HG03460 (cell line): ENCODE measurements around the gene CUEDC1.

ENCODE experiments used
- ATAC-seq: cut with Tn5 transposase; IDR thresholded peaks from one replicate; pipeline ENCODE4 v1.9.1; 2021; ENCODE audit not compliant: unreplicated experiment

Gene CUEDC1

DNA sequence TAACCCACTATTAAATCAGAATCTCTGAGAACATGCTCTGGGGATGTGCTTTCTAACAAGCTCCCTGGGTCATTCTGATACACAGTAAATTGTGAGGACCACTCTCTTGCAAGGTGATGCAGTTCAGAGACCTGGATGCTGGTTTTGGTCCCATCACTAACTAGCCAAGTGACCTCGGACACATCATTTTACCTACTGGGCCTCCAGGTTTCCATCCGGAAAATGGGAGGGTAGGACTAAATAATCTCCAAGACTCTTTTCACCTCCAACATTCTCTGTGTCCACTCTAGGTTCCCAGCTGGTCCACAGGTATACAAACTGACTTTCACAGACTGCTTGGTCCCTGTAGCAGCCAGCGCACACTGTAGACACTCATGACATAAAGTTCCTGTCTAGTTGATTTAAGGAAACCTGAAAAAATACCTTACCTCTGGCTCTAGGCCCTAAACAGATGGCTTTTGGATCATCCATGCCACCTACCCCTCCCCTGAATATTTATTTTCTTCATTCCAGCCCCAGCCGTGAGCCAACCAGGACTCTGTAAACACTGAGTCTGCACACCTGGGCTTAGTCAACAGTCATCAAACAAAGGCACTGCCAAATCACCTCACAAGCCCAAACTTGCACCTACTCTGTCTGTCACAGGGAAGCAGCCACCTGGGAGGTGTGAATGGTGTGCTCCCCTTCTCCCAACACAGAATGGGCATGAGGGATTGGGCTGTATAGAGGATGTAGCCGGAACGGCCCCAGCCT, 54.0 kb downstream of the CUEDC1 start:
- ATAC-seq: no peak

DNA sequence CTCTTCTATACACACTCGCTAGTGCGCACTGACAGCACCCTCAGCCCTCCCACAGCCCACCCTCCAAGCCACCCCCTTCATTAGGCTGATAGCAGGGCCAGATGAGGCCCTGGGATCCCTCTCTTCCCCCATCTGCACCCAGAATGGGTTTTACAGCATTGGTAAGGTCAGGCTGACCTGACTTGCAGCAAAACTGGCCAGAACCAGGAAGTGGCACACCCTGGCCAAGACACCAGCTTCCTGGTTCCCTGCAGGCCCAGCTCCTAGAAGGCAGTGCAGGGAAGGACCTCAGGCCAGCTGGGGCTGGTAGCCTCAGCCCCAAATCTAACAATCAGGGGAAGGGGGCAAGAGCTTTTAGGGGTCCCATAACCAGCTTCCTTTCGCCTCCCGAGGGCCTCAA, 55.4 kb downstream of the CUEDC1 start:
- no peak for ATAC-seq

DNA sequence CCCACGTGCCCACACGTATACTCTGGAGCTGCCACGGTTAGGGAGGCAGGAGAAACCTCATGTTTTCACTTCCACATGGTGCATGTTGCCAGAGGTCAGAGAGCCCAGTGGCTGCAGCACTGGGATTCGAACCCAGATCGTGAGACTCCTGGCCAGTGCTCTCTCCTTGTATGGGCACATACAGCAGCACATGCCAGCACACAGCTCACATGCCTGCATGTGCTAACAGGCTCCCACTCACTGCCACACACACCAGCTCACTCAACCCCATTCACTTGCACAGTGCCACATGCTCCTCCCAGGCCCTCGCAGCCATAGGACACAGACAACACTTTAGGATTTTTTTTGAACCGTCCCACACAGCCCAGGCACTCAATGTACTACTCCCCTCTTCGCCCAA, 55.8 kb downstream of the CUEDC1 start:
- ATAC-seq: no peak

DNA sequence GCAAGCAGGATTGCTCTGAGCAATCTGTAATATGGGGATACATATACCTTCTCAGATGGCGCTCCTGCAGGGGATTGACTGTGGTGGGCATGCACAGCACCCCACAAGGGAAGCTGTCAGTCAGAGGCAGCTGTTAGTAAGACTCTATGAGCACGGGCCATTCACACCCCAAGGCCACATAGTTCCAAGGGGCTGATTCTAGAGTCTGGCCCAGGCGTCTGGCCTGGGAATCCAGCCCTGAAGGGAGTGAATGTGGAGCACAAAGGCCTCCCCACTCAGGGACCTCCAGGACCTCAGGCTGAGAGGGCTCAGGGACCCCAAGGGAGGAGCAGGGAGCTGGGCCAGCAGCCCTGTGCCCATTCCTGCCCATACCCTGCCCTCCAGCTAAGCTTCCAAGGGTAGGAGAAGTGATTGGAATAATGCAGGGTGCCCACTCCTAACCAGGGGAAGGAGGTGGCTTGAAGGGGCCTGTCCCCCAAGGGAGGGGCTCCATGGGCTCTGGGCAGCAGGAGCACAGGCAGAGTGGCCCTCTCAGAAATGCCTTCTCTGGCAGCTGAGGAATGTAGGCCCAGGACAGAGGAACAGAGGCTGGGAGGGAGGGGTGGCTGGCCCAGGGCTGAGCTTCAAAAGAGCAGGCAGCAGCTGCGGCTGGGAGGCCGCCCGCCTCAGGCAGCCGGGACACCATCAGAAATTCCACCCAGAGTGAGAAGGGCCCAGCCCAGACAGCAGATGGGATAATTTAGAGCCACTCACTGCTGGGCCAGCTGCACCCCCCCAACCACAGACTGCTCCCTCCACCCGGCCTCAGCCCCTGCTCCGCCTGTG, 56.5 kb downstream of the CUEDC1 start:
- ATAC-seq: no peak

DNA sequence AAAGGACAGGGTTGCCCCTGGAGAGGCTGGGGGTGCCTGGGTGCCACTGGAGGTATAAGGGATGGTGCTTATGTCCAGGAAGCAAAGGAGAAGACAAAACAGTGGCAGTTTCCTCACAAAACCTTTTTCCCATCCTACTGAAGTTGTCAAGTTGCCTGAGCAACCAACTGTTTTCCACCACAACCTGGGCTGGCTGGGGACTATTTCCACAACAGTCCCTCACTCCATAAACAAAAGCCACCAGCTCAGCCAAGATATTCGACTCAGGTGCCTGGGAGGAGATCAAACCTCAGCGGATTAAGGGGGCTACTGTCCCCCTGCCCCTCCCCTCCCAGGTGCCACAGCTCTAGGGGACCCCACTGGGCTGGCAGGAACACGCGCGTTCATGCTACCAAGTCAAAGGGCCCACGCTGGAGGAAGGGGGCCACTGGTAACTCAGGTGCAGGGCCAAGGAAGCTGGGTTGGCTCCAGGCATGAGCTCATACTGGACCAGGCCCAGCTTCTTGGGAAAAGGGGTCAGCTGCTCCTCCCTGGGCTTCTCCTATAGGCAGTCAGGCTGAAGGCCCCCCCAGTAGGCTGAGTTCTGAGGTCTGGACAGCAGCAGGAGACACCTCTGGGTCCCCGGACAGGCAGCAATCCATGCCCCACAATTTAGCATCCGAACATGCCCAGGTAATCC, 59.7 kb downstream of the CUEDC1 start:
- no peak for ATAC-seq

DNA sequence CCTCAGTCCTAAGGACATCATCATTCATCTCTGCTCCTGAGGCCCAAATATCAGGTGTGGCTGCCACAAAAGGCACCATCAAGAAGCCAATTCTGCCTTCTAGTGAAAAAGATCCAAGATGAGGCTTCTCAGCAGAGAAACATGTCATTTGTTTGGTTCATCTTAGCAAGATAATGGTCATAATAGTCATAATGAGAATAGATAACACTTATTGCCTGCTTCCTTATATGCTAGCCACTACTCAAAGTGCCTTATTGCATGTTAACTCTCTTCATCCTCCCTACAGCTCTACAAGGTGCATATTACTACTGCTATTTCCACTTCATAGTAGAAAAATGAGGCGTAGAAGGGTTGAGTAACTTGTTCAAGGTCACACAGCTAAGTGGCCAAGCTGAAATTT, 60.4 kb downstream of the CUEDC1 start:
- ATAC-seq: no peak

DNA sequence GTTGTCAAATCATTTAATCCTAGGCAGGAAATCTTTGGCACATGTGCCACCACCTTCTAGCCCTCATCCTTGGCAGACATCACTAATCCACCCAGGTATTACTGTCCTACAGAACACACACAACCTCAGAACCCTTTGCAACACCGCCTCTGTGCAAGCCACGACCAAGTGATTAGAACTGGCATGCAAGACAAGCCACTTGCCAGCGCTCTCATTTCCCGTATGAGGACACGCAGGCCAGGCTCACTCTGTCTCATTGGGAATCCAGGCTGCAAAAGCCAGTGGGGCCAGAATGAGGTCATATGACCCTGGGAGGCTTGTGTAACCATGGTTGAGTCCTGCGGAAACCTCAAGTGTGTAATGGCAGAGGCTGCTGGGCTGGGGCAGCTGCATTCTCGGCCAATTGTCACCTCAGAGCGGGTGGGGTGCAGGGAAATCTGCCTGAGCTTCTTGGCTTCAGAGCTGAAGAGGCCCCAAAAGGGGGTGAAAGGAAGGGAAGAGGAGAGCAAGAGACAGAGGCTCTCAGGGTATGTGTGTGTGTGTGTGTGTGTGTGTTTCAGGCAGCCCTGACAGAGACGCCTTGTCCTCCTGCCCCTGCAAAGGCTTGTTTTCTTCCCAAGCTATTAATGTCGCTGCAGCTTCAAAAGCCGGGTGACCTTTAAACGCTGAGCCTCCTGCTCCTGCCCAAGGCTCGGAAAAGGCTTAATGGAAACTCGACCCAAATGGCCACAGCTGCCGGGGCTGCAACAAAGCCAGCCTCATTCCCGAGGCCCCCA, 62.2 kb downstream of the CUEDC1 start:
- ATAC-seq: no peak

DNA sequence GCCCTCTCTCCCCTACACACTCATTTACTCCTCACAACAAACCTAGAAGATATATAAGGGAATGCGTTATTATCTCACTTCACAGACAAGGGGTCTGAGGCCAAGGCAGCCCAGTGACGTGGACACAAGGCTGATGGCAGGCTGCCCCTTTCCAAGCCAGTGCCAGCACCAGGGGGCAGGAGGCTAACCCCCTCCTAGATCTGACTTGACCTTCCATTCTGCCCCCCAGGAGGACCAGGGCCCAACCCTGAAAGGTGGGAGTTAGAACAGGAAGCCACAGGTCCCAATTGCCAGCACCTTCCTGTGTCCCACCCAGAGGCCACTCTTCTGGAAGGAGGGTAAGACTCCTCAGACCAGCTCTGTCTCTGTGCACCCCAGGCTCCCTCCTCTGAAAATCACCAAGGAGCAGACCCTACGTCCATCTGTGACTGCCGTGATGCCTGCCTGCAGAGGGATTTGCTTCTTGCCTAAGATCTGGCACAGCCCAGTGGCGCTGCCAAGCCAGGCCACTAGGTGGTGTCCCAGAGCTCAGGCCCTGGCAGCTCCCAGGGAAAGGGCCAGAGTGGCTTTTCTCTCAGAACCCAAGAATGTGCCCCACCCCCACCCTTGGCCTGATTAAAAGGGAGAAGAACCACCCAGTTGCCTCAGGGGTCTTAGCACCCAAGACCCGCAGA, 62.9 kb downstream of the CUEDC1 start:
- no peak for ATAC-seq

DNA sequence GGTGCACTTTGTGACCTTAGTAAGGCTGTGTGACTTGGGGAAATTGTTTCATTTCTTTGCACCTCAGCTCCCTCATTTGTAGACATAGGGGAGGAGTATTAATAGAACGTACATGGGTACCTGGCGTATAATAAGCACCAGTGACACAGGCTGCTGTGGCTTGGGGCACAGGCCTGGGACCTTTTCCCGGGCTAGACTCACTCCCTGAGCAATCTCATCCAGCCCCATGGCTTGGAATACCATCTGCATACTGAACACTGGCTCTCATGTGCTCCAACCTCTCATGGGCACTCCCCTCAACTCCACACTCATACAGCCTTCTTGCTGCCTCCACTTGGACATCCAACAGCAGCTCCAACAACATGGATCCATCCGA, 64.4 kb downstream of the CUEDC1 start:
- no peak for ATAC-seq

DNA sequence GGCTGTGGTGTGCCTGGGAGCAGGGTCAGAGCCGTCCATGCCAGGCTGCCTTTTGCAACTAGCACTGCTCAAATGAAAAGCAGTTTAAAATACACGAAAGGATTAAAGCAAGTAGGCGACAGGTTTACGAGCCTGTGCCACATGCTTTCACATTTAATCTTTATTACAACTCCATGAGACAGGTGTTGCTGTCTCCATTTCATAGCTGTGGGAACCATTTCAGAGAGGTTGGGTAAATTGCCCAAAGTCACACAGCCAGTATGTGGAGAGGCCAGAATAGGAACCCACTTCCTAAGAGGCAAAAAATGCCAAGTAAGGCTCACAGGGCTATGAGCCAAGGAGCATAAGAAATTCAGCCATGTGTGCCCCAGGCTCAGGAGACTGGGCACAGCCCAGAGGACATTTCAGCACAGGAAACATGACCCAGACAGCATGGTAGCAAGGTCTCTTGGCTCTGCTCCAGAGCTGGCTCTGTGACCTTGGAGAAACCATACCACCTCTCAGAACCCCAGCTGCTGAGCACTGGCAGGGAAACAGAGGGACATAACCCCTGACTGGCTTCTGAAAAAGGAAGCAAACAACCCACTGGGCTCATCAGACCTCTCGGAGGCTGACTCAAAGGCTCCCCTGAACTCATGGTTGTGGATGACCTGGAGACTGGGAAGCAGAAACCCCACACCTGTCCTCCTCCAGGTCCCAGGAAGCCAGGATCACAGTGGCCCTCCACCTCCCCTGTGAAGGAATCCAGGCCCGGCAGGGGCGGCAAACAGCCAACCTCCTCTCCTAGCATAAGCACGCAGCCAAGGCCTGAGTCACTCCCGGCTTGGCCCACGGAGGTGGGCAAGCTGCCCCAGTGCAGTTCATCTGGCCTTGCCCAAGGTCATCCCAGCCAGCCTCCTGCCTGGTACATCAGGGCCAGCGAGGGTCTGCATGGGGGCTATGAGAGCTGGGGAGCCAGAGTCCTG, 65.0 kb downstream of the CUEDC1 start:
- no peak for ATAC-seq

DNA sequence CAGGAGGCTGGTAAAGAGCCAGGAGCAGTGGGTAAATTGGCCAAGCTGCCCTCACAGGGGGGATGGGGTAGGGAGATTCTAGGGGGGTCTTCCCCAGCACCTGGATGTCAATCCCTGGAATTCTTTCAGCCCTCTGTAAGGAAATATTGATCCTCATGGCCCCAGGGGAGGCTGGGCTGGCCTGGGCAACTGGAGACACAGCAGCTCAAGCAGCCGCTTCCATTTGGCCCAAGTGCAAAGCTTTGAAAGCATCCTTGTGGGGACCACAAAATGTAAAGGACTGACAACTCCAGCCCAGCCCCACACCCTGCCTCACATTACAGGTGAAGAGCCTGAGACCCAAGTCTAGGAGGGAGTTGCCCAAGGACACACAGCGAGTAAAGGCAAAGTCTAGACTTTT, 66.0 kb downstream of the CUEDC1 start:
- ATAC-seq: no peak

DNA sequence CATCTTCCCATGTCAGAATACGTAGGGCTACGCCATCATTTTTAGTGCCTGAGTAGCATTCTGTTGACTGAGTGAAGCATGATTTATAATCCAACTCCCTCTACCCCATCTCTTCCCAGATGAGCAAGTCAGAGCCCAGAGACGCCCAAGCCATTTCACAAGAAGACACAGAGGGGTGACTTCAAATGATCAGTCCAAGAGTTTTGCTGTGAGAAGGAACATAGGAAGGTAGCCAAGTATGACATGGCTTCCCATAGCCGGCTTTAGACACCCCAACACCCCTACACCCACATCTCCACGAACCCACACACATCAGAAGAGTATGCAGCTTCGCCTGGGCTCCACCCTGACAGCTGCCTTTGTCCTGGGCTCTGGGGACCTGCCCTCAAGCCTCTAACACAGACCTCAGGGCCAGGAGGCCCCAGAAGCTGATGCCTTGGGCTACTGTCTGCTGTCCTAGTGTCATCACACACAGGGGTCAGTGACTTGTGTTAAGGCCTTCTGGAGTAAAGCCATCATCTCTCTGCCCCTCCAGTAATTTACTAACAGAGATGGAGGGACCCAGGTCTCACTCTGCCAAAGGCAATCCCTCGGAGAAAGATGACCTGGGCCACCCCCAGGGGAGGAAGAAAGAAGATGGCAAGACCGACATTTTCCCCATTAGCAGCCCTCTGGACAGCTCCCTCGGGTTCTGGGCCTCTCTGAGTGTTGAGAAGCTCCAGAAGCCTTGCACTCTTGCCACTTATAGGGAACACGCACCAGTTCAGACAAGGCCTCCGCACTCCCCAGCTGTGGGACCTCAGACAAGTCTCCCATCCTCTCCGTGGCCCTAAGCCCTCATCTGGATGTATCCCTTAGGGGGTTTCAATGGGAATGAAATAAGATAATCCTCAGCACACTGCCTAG, 66.6 kb downstream of the CUEDC1 start:
- no peak for ATAC-seq

DNA sequence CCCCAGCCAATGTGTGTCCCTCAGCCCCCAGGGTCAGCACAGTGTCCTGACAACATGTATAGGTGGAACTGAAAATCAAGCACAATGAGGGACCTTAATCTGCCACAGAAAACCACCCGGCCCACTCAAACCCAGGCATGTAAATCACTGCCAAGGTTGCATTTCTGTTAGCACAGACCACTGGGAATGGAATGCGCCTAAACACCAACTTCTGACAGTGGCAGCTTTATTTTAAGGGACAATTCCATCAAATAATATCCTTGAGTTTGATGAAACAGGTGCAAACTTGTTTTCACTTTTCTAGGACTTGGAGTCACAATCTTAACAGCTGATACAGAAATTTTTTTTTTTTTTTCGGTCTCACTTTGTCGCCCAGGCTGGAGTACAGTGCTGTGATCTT, 68.1 kb downstream of the CUEDC1 start:
- no peak for ATAC-seq

DNA sequence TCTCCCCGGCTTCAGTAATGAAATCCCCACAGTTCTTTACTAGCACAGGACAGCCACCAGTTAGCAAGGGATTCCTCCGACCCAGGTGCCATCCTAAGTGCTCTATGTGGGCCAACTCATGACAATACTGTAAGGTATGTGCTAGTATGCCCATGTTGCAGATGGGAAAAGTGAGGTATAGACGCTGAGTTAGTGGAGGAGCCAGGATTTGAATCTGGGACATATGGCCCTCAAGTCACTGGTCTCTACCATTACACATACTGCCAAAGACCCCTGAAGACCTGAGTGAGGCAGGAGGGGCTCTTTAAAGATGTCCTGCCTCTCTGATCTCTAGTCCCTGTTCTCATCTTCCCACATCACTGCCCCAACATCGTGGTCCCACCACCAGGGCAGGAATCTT, 69.2 kb downstream of the CUEDC1 start:
- ATAC-seq: no peak

DNA sequence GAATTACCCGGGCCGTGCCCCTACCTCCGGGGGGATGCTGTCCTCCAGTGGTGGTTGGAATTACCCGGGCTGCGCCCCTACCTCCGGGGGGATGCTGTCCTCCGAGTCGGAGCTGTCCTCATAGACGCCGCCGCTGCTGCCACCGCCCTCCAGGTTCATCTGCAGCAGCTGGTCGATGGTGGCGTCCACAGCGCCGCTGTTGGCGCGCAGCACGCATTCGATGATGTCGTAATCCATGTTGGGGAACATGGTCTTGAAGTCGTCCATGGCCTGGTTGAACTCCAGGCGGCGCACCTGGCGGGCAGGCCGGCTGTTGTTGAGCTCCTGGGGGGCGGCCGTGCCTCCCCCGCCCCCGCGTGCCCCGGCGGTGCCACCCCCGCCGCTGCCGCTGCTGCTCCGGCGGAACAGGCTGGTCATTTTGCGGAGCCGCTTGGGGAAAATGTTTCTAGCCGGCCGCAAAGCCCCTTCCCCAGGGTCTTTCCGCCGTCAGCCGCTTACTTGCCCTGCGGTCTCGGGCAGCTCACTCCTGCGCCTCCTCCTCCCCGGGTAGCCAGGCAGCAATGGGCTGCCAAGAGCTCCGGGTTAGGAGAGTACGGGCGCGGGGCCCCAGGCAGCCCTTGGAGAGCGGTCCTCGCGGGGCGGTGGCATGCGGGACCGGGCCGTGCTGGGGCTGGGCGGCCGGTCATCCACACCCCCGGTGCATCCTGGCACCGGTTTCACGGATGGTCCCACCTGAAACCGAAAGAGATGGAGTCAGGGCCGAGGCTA, 69.9 kb downstream of the CUEDC1 start:
- ATAC-seq: no peak

DNA sequence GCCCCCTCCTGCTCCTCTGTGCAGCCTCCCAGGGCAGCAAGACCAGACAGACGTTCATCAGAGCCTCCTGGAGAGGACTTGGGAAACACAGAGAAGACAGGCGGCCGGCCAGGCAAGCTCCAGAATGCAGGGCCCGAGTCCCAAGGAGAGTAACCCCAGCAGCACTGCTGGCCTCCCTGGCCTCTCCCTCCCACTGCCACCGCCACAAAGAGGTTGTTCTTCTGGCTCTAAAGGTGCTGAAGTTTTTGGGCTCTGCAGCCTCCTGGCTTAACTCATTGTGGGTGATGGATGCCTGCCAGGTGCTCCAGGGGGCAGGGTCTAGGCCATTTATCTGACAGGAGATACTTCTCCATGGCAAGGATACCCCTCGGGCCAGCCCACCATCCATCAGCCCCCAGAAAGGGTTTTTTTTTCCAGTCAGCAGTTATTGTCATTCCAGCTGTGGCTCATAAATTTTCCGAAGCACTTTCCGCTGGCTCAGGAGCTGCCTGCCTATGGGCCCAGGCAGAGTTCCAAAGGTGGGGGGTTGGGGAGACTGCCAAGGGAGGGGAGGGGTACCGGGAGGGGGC, 73.3 kb downstream of the CUEDC1 start:
- ATAC-seq: no peak

DNA sequence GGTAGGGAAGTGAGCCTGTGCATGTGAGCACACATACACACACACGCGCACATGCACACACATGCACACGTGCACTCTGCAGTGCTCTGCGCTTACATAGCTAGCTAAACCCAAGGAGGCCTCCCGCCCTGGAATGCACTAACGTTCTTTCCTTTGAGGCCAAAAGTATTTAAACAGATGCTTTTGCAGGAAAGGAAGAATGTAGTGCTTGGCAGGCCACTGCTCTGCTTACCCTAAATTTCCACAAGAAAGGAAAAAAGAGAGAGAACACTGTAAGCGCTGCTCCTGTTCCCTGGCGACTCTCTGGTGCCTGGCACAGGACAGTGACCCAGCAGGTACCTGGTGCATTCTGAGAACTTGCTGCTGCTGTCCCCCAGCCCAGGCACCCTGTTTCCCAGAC, 74.1 kb downstream of the CUEDC1 start:
- ATAC-seq: no peak

DNA sequence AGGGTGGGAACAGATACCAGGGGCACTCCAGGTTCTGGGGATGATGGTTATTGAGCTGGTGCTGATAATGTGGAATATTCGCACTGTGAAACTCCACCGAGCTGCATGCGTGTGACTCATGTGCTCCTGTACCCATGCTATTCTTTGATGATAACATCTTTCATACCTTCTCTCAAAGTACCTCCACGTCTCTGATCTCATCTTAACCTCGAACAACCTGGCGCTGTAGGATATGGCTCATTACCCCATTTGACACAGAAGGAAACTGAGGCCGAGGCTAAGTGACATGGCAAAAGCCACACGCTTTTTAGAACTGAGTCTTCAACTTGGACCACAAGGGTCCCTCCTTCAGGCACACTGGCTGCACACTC, 75.1 kb downstream of the CUEDC1 start:
- no peak for ATAC-seq
